ENCODE measurements around the gene DNAJB12.
A peak's percentile ranks its signal among the peaks of the same experiment; 100 is the strongest.

The DNAJB12 gene

DNA sequence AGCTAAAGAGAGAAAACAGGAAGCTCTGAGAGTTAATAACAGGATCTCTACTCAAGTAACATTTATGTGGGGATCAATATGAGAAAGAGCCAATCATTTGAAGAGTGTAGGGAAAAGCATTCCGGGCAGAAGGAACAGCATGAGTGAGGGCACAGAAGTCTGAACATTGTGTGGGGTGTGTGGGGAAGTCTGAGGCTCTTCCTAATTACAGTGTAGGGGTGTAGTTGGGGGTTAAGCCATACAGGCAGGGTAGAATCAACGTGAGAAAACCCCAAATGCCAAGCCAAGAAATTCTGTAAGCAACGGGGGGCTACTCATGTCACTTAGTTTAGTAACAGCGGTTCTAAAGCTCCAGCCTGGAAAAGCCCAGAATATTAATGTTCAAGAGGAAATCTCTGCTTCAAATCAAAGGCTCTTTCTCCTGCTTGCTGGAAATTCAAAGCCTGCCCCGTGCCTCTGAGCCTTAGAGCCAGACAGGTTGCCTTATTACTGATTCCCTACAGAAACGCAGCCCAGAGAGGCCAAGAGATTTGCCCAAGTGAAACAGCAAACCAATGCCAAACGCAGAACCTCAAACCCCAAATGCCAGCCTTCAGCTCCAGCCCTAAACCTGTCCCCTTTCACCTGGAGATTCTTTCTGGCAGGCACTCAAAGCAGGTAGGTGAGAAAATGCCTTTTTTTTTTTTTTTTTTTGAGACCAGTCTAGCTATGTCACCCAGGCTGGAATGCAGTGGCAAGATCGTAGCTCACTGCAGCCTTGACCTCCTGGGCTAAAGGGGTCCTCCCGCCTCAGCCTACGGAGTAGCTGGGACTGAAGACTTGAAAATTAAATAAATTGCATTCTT is 36.1 kb downstream of the DNAJB12 start:
- no peak overlapping the region for H3K14ac ChIP-seq (ENCODE audit: low read length)
- H2BK12ac ChIP-seq (ENCODE audit: low read length) = no peak overlapping the region
- H2BK5ac ChIP-seq (ENCODE audit: low read length) = no peak overlapping the region
- H3K18ac ChIP-seq (ENCODE audit: low read length) = no peak overlapping the region
- no CpG with 5 or more reads among the region's 10 CpGs for WGBS, 2 donors (ENCODE audit: extremely low coverage in 2 of 2, insufficient read length in 2 of 2, insufficient replicate concordance in 1 of 2)
- H4K91ac ChIP-seq (ENCODE audit: low read depth, low read length, poor library complexity) = no peak overlapping the region
- peak overlapping the region; percentile 90 for H2AFZ ChIP-seq (ENCODE audit: low read length)
- no peaks in the 10 kb centered on the region for H3K36me3 ChIP-seq (replicated peaks in 1 of 2; ENCODE audit: control insufficient read depth in 2 of 2, insufficient read depth in 2 of 2, low read length in 2 of 2)
- H3K4me2 ChIP-seq (ENCODE audit: insufficient read depth, low read length, poor library complexity, severe bottlenecking) = no peak overlapping the region
- peaks cover 23 to 26% of the 10 kb centered on the region in 2 donors for H3K4me1 ChIP-seq (ENCODE audit: control insufficient read depth in 2 of 2, insufficient read depth in 1 of 2, low read depth in 1 of 2, low read length in 2 of 2)
- H2BK120ac ChIP-seq (ENCODE audit: low read depth, low read length) = no peak overlapping the region
- no peak for DNase-seq (ENCODE audit: low spot score)
- H3K4me3 ChIP-seq (ENCODE audit: low read length in 2 of 2) = no peak overlapping the region
- no peak overlapping the region for H3K9ac ChIP-seq (ENCODE audit: low read depth, low read length, poor library complexity)
- peaks cover 0 to 2% of the 10 kb centered on the region in 2 donors for H3K9me3 ChIP-seq (replicated peaks in 1 of 2; ENCODE audit: control insufficient read depth in 2 of 2, insufficient read depth in 1 of 2, low read depth in 1 of 2, low read length in 2 of 2)
- H2BK15ac ChIP-seq (ENCODE audit: low read length) = no peak overlapping the region
- H3K27ac ChIP-seq (replicated peaks; ENCODE audit: low read length) = no peak overlapping the region
- H3K27me3 ChIP-seq (ENCODE audit: control insufficient read depth in 3 of 3, insufficient read depth in 3 of 3, low read depth in 1 of 3, low read length in 3 of 3) = peaks cover 0 to 5% (median 0%) of the 10 kb centered on the region in 3 experiments
- no peak overlapping the region for H4K8ac ChIP-seq (ENCODE audit: low read depth, low read length)
- H2AK5ac ChIP-seq (ENCODE audit: low read depth, low read length) = no peak overlapping the region
- no peaks in the 10 kb centered on the region for H3K79me1 ChIP-seq (ENCODE audit: low read depth, low read length)
- no peak overlapping the region for H3K4ac ChIP-seq (ENCODE audit: low read length)
- H3K23ac ChIP-seq (ENCODE audit: low read depth, low read length, poor library complexity) = no peak overlapping the region

GRCh38 chr10:72316748-72317435 is 37.8 kb downstream of the DNAJB12 start:
- H4K91ac ChIP-seq (ENCODE audit: low read depth, low read length, poor library complexity) = peak overlapping the region; percentile 49
- H3K9ac ChIP-seq (ENCODE audit: low read depth, low read length, poor library complexity) = peak overlapping the region; percentile 51
- no peak overlapping the region for H2BK120ac ChIP-seq (ENCODE audit: low read depth, low read length)
- no peak for DNase-seq (ENCODE audit: low spot score)
- H3K4ac ChIP-seq (ENCODE audit: low read length) = peak overlapping the region; percentile 76
- H2AK5ac ChIP-seq (ENCODE audit: low read depth, low read length) = peak overlapping the region; percentile 91
- H2BK12ac ChIP-seq (ENCODE audit: low read length) = no peak overlapping the region
- no peak overlapping the region for H3K4me2 ChIP-seq (ENCODE audit: insufficient read depth, low read length, poor library complexity, severe bottlenecking)
- H3K4me3 ChIP-seq (ENCODE audit: low read length in 2 of 2) = no peak overlapping the region
- H2BK5ac ChIP-seq (ENCODE audit: low read length) = no peak overlapping the region
- no peak overlapping the region for H3K23ac ChIP-seq (ENCODE audit: low read depth, low read length, poor library complexity)
- H3K27ac ChIP-seq (replicated peaks; ENCODE audit: low read length) = no peak overlapping the region
- WGBS, 2 donors (ENCODE audit: extremely low coverage in 2 of 2, insufficient read length in 2 of 2, insufficient replicate concordance in 1 of 2) = no CpG with 5 or more reads among the region's 12 CpGs
- peak overlapping the region; percentile 69 for H2BK15ac ChIP-seq (ENCODE audit: low read length)
- peaks cover 0 to under 1% of the 10 kb centered on the region in 2 donors for H3K9me3 ChIP-seq (replicated peaks in 1 of 2; ENCODE audit: control insufficient read depth in 2 of 2, insufficient read depth in 1 of 2, low read depth in 1 of 2, low read length in 2 of 2)
- peaks cover 18 to 26% of the 10 kb centered on the region in 2 donors for H3K4me1 ChIP-seq (ENCODE audit: control insufficient read depth in 2 of 2, insufficient read depth in 1 of 2, low read depth in 1 of 2, low read length in 2 of 2)
- peak overlapping the region; percentile 78 for H3K18ac ChIP-seq (ENCODE audit: low read length)
- no peak overlapping the region for H2AFZ ChIP-seq (ENCODE audit: low read length)
- peaks cover 0 to 5% (median 0%) of the 10 kb centered on the region in 3 experiments for H3K27me3 ChIP-seq (ENCODE audit: control insufficient read depth in 3 of 3, insufficient read depth in 3 of 3, low read depth in 1 of 3, low read length in 3 of 3)
- H3K36me3 ChIP-seq (replicated peaks in 1 of 2; ENCODE audit: control insufficient read depth in 2 of 2, insufficient read depth in 2 of 2, low read length in 2 of 2) = no peaks in the 10 kb centered on the region
- no peaks in the 10 kb centered on the region for H3K79me1 ChIP-seq (ENCODE audit: low read depth, low read length)
- peak overlapping the region; percentile 84 for H4K8ac ChIP-seq (ENCODE audit: low read depth, low read length)
- peak overlapping the region; percentile 73 for H3K14ac ChIP-seq (ENCODE audit: low read length)

DNA sequence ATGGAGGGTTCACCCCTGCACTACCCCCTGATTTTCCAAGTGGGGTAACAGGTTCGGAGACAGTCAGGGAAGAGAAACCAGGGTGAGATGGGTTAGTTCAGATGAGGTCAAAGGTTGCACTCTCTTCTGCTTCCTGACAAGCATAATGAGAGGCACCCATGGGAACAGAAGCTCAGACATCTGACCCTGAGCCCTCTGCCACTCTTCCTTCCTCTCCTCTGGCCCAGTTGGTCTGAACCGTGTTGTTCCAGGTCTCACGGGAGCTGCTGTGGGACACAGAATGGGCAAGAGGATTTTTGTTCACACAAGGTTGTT is 38.4 kb downstream of the DNAJB12 start:
- H4K91ac ChIP-seq (ENCODE audit: low read depth, low read length, poor library complexity) = no peak overlapping the region
- no peak overlapping the region for H4K8ac ChIP-seq (ENCODE audit: low read depth, low read length)
- H3K14ac ChIP-seq (ENCODE audit: low read length) = no peak overlapping the region
- peaks cover 0 to 5% (median 0%) of the 10 kb centered on the region in 3 experiments for H3K27me3 ChIP-seq (ENCODE audit: control insufficient read depth in 3 of 3, insufficient read depth in 3 of 3, low read depth in 1 of 3, low read length in 3 of 3)
- no peak overlapping the region for H3K18ac ChIP-seq (ENCODE audit: low read length)
- no peak overlapping the region for H2BK120ac ChIP-seq (ENCODE audit: low read depth, low read length)
- H3K4ac ChIP-seq (ENCODE audit: low read length) = no peak overlapping the region
- no peak overlapping the region for H3K27ac ChIP-seq (replicated peaks; ENCODE audit: low read length)
- H3K4me1 ChIP-seq (ENCODE audit: control insufficient read depth in 2 of 2, insufficient read depth in 1 of 2, low read depth in 1 of 2, low read length in 2 of 2) = peaks cover 16 to 22% of the 10 kb centered on the region in 2 donors
- H3K9ac ChIP-seq (ENCODE audit: low read depth, low read length, poor library complexity) = no peak overlapping the region
- no peak overlapping the region for H2BK15ac ChIP-seq (ENCODE audit: low read length)
- WGBS, 2 donors (ENCODE audit: extremely low coverage in 2 of 2, insufficient read length in 2 of 2, insufficient replicate concordance in 1 of 2) = no CpG with 5 or more reads among the region's 3 CpGs
- no peak overlapping the region for H2AFZ ChIP-seq (ENCODE audit: low read length)
- no peak for DNase-seq (ENCODE audit: low spot score)
- H2BK5ac ChIP-seq (ENCODE audit: low read length) = no peak overlapping the region
- no peaks in the 10 kb centered on the region for H3K79me1 ChIP-seq (ENCODE audit: low read depth, low read length)
- no peak overlapping the region for H2BK12ac ChIP-seq (ENCODE audit: low read length)
- H3K36me3 ChIP-seq (replicated peaks in 1 of 2; ENCODE audit: control insufficient read depth in 2 of 2, insufficient read depth in 2 of 2, low read length in 2 of 2) = no peaks in the 10 kb centered on the region
- no peak overlapping the region for H3K4me3 ChIP-seq (ENCODE audit: low read length in 2 of 2)
- H3K23ac ChIP-seq (ENCODE audit: low read depth, low read length, poor library complexity) = no peak overlapping the region
- H2AK5ac ChIP-seq (ENCODE audit: low read depth, low read length) = no peak overlapping the region
- no peak overlapping the region for H3K4me2 ChIP-seq (ENCODE audit: insufficient read depth, low read length, poor library complexity, severe bottlenecking)
- no peaks in the 10 kb centered on the region for H3K9me3 ChIP-seq (replicated peaks in 1 of 2; ENCODE audit: control insufficient read depth in 2 of 2, insufficient read depth in 1 of 2, low read depth in 1 of 2, low read length in 2 of 2)
